Fibroblast of lung (primary cell): ENCODE measurements around the gene P3H3.

Experiments
- EZH2 ChIP-seq: IDR thresholded peaks from 2 replicates; pipeline ENCODE4 v1.5.1; 2012; ENCODE audit warnings: low read length, control low read depth, mild to moderate bottlenecking; ENCODE audit errors: missing control alignments
- TF ChIP-seq, protein P1 (sequence below), 2 donors: IDR thresholded peaks in 1 of 2; conservative IDR thresholded peaks in 1 of 2; 1 replicate in 1 of 2; 2 replicates in 1 of 2; pipeline ENCODE4 v1.5.1; 2011 to 2012; ENCODE audit warnings: low read length in 2 of 2, control low read depth in 1 of 2, inconsistent platforms in 1 of 2, low read depth in 1 of 2, mild to moderate bottlenecking in 1 of 2

- TF ChIP-seq, protein P1, sequence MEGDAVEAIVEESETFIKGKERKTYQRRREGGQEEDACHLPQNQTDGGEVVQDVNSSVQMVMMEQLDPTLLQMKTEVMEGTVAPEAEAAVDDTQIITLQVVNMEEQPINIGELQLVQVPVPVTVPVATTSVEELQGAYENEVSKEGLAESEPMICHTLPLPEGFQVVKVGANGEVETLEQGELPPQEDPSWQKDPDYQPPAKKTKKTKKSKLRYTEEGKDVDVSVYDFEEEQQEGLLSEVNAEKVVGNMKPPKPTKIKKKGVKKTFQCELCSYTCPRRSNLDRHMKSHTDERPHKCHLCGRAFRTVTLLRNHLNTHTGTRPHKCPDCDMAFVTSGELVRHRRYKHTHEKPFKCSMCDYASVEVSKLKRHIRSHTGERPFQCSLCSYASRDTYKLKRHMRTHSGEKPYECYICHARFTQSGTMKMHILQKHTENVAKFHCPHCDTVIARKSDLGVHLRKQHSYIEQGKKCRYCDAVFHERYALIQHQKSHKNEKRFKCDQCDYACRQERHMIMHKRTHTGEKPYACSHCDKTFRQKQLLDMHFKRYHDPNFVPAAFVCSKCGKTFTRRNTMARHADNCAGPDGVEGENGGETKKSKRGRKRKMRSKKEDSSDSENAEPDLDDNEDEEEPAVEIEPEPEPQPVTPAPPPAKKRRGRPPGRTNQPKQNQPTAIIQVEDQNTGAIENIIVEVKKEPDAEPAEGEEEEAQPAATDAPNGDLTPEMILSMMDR (conservative IDR thresholded peaks at IDR 0.05 in 1 of 2, IDR thresholded peaks at IDR 0.05 in 1 of 2; ENCODE audit: low read depth in 1 of 2, low read length in 2 of 2) = no peak
- TF ChIP-seq EZH2 = no peak
Measured at GRCh38 chr12:6855322-6855721, 27.1 kb downstream of the P3H3 start.
